ENCODE results near the gene VAV2.
"Not testable (repeated sequence)": the region's sequence is repeated elsewhere in the genome, so short reads cannot be mapped to it uniquely, and the experiment has no call there.

Gene VAV2

GRCh38 chr9:133768371-133768858 lies 223.7 kb downstream of the VAV2 start:
- DNase-seq (ENCODE audit: insufficient read length, low spot score) (no peak), FAIRE-seq (no peak)
- no peak for TF ChIP-seq CTCF (IDR thresholded peaks at IDR 0.05; ENCODE audit: insufficient read depth, missing control alignments)

GRCh38 chr9:133767625-133768024 lies 224.5 kb downstream of the VAV2 start:
- DNase-seq (ENCODE audit: insufficient read length, low spot score) (no peak), FAIRE-seq (no peak)
- no peak for TF ChIP-seq CTCF (IDR thresholded peaks at IDR 0.05; ENCODE audit: insufficient read depth, missing control alignments)

DNA sequence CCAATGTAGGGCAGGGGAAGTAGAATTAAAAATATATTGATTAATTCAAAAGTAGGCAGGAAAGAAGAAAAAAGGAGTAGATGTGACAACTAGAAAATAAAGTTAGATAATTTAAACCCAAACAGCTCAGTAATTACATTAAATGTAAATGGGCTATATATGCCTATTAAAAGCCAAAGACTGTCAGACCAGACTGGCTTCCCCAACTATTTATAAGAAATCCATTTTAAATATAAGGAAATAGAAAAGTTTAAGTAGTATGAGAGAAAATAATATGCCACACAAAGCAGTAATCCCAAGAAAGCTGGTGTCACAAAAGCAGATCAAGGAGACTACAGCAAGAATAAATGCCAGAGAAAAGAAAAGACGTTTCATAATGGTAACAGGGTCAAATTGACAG lies 225.1 kb downstream of the VAV2 start:
- TF ChIP-seq CTCF (IDR thresholded peaks at IDR 0.05; ENCODE audit: insufficient read depth, missing control alignments), result no peak
- no peak for FAIRE-seq
- DNase-seq (ENCODE audit: insufficient read length, low spot score), result no peak

DNA sequence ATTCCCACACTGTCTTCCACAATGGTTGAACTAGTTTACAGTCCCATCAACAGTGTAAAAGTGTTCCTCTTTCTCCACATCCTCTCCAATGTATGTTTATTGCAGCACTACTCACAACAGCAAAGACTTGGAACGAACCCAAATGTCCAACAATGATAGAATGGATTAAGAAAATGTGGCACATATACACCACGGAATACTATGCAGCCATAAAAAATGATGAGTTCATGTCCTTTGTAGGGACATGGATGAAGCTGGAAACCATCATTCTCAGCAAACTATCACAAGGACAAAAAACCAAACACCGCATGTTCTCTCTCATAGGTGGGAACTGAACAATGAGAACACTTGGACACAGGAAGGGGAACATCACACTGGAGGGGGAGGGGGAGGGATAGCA lies 225.9 kb downstream of the VAV2 start:
- FAIRE-seq, result not testable (repeated sequence)

GRCh38 chr9:133763272-133764183 lies 228.6 kb downstream of the VAV2 start:
- DNase-seq (ENCODE audit: insufficient read length, low spot score) (no peak), FAIRE-seq (no peak)
- no peak for TF ChIP-seq CTCF (IDR thresholded peaks at IDR 0.05; ENCODE audit: insufficient read depth, missing control alignments)

More for the DNA sequence above, 225.9 kb downstream of the VAV2 start:
- not testable (repeated sequence) for DNase-seq (ENCODE audit: insufficient read length, low spot score)

GRCh38 chr9:133762488-133763271 lies 229.4 kb downstream of the VAV2 start:
- TF ChIP-seq CTCF (IDR thresholded peaks at IDR 0.05; ENCODE audit: insufficient read depth, missing control alignments), result no peak
- FAIRE-seq (no peak), DNase-seq (ENCODE audit: insufficient read length, low spot score) (no peak)

DNA sequence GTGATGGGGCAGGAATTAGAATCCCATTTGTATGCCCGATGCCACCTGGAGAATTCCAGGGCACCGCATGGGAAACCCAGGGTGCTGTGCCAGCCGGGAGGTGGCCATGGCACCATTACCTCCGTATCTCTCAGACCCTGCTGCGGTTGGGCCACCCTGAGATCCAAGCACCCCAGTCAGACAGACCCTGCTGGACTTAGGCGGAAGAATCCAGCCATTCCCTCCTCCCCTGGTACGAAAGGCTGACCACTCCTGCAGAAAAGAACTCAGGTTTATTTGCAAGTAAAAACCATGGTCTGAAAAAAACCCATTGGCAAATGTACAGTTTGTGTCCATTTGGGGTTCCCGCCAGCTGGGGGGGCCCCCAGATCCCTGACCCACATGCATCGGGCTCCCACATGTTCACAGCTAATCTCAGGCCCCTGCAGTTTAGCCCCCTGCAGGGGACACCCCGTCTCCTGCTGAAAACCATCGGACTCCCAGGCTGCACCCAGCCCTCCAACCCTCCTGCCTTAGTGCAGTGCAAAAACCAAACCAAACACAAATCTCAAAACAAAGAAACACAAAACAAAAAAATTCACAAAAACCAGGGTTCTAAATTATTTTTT lies 230.4 kb downstream of the VAV2 start:
- FAIRE-seq, result no peak
- TF ChIP-seq CTCF (IDR thresholded peaks at IDR 0.05; ENCODE audit: insufficient read depth, missing control alignments), result no peak
- DNase-seq (ENCODE audit: insufficient read length, low spot score), result no peak

Measured in D721Med (cell line).